Stimulated activated CD4-positive, alpha-beta T cell treated with anti-CD3 and anti-CD28 coated beads, Interleukin-4, amount 100 ng/mL, for 48 hours (primary cell): ENCODE results near the gene B4GALNT3.

ENCODE experiments used
- DNase-seq, 2 donors: peaks; one replicate each; pipeline ENCODE4 v3.0.0-alpha.2; 2020; ENCODE audit warnings: low read depth in 2 of 2

The B4GALNT3 gene

GRCh38 chr12:538731-539539 lies 79.2 kb downstream of the B4GALNT3 start:
- no peak for DNase-seq

GRCh38 chr12:539540-540310 lies 80.0 kb downstream of the B4GALNT3 start:
- no peak for DNase-seq

- DNase-seq = no peak
Observed at GRCh38 chr12:541676-542324, 82.1 kb downstream of the B4GALNT3 start.

GRCh38 chr12:542395-543113 lies 82.8 kb downstream of the B4GALNT3 start:
- DNase-seq = no peak

GRCh38 chr12:543114-543451 lies 83.3 kb downstream of the B4GALNT3 start:
- DNase-seq = no peak

- DNase-seq = no peak
Observed at GRCh38 chr12:544142-544541, 84.4 kb downstream of the B4GALNT3 start.

- DNase-seq = no peak
Observed at GRCh38 chr12:544941-545635, 85.3 kb downstream of the B4GALNT3 start.

GRCh38 chr12:545835-546234 lies 86.1 kb downstream of the B4GALNT3 start:
- DNase-seq = no peak

- no peak for DNase-seq
Observed at GRCh38 chr12:546265-546919, 86.7 kb downstream of the B4GALNT3 start.

- peak; percentile 58 to 78 for DNase-seq
Observed at GRCh38 chr12:546920-547845, 87.4 kb downstream of the B4GALNT3 start.

GRCh38 chr12:547883-548470 lies 88.2 kb downstream of the B4GALNT3 start:
- no peak for DNase-seq

GRCh38 chr12:549476-550082 lies 89.8 kb downstream of the B4GALNT3 start:
- no peak for DNase-seq

GRCh38 chr12:550473-551260 lies 90.9 kb downstream of the B4GALNT3 start:
- DNase-seq = no peak

GRCh38 chr12:552466-552865 lies 92.7 kb downstream of the B4GALNT3 start:
- DNase-seq = no peak

- no peak for DNase-seq
Observed at GRCh38 chr12:553216-554000, 93.7 kb downstream of the B4GALNT3 start.

- DNase-seq = no peak
Observed at GRCh38 chr12:554001-554285, 94.2 kb downstream of the B4GALNT3 start.

- no peak for DNase-seq
Observed at GRCh38 chr12:556498-556897, 96.8 kb downstream of the B4GALNT3 start.

- DNase-seq = no peak
Observed at GRCh38 chr12:558580-558979, 98.8 kb downstream of the B4GALNT3 start.
